IPS-18c (cell line): ENCODE results near the gene TIGD6.
"Not testable (repeated sequence)": the region's sequence is repeated elsewhere in the genome, so short reads cannot be mapped to it uniquely, and the experiment has no call there.

Experiments used
- H3K4me3 ChIP-seq: 2 replicates; pipeline ENCODE4 v1.7.0; 2013; ENCODE audit warnings: low read depth, mild to moderate bottlenecking, low read length, moderate library complexity; ENCODE audit not compliant: insufficient read depth
- H3K9me3 ChIP-seq: one replicate; pipeline ENCODE4 v1.6.1; 2013; ENCODE audit warnings: mild to moderate bottlenecking, low read length, moderate library complexity; ENCODE audit not compliant: control insufficient read depth, insufficient read depth

Gene TIGD6

DNA sequence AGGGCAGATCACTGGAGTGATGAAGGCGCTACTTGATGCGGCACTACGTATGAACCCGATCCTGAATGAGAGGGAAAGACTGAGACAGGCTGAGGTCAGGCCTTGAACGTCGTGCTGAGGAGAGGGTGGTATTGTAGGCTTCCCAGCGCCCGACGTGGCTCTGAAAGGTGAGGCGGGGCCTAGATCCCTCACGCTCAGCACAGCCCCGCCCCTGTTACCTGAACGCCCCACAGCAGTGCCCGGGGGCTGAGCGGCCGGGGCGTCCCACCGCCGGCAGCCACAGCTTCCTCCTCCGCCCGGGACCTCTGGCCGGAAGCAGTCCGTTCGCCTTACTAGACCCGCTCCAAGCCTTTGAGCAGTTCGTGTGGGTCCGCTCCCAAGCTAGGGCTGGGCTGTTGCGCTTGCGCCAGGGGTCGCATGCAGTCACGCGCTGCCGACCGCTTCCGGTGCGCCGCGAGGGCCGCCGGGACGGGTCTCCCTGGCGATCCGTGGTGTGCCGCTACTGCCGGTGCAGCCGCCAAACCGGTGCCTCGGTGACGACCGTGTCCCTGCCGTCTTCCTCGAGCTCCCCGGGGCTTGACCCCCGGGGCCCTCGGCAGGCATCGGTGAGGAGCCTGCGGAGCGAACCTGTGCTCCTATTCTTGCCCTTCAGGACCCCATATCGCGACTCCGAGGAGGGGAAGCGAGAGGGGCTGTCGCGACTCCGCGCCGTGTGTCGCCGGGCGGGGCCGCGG, at the start of gene TIGD6, which contains the start of gene HMGXB3:
Gene TIGD6 (minus strand): TSS at position 399 of the 734 bp plus-strand sequence. CDS start 4,306 bp downstream, outside the sequence.
Gene HMGXB3 (plus strand): TSS at position 484 of the 734 bp plus-strand sequence. CDS start 4,114 bp downstream, outside the sequence.
- Histone ChIP-seq H3K4me3 (peak within 1 kb of the TSS; percentile 83), H3K9me3 (no peaks in the 10 kb centered on the region)

DNA sequence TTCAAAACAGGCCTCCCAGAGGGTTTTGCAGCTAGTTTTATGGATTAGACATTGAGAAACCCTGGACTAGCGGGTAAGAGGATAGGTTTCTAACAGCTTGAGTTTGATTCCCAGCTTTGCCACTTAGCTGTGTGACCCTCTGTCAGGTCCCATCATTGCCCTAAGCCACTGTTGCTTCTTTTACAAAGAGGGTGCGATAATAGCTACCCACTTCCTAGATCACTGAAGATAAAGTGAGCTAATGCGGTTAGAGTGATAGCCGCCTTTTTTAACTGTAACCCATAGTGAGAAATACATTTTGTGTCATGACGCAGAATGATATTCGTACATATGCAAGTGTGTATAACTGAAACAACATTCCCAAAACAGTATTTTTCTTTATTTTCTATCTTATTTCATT, 45.6 kb upstream of the TIGD6 start:
- H3K4me3 ChIP-seq, result no peak overlapping the region

GRCh38 chr5:150045549-150045948, 45.1 kb upstream of the TIGD6 start:
- no peaks in the 10 kb centered on the region for H3K9me3 ChIP-seq
- H3K4me3 ChIP-seq, result no peak overlapping the region

More for the DNA sequence above, 45.6 kb upstream of the TIGD6 start:
- no peaks in the 10 kb centered on the region for H3K9me3 ChIP-seq

- Histone ChIP-seq H3K9me3 (no peaks in the 10 kb centered on the region), H3K4me3 (no peak overlapping the region)
Measured at GRCh38 chr5:150044712-150045111, 44.3 kb upstream of the TIGD6 start.

DNA sequence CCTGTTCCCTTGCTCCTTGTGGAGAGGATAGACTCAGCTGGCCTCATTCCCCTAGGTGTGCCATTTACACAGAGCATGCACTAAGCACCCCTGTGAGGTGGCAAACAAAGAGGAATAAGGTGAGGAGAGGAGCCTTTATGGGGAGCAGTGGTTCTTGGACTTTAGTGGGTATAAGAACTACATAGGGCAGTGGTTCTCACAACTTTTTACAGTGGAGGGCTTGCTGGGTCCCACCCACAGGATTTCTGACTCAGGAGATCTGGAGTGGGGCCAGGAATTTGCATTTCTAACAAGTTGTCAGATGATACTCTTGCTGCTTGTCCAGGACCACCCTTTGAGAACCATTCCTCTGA, 43.9 kb upstream of the TIGD6 start:
- Histone ChIP-seq H3K4me3 (no peak overlapping the region), H3K9me3 (no peaks in the 10 kb centered on the region)

DNA sequence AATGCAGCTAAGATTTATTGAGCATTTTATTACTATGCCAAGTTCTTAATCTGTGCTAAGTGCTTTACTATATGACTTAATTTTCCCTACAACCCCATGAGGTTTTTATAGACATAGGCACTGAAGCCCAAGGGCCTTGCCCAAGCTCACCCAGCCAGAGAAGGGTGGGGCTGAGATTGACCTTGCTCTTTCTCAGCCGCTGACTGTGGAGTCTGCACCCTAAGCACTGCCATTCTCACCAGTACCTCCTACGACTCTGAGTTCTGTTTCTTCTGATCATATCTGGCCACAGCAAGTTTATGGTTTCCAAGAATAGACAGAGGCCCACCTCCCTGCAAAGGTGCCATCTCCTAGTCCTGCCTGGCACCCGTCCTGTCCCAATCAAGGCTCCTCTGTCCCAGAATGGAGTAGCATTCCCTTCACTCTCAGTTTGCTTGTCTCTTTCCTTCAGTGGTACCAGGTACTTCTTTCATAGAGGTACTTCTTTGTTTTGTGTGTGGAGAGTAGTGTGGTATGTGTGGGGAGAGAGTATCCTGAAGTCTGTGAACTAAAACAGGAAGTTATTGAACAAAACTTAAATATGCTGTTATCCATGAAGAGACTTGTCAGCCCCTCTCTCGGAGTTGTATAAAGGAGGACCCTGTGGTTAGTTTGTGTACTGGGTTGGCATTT, 43.3 kb upstream of the TIGD6 start:
- no peaks in the 10 kb centered on the region for H3K9me3 ChIP-seq
- H3K4me3 ChIP-seq, result no peak overlapping the region

GRCh38 chr5:150042459-150042858, 42.0 kb upstream of the TIGD6 start:
- Histone ChIP-seq H3K4me3 (no peak overlapping the region), H3K9me3 (no peaks in the 10 kb centered on the region)

- H3K4me3 ChIP-seq, result no peak overlapping the region
- H3K9me3 ChIP-seq, result no peaks in the 10 kb centered on the region
Measured at GRCh38 chr5:150038547-150038946, 38.1 kb upstream of the TIGD6 start.

DNA sequence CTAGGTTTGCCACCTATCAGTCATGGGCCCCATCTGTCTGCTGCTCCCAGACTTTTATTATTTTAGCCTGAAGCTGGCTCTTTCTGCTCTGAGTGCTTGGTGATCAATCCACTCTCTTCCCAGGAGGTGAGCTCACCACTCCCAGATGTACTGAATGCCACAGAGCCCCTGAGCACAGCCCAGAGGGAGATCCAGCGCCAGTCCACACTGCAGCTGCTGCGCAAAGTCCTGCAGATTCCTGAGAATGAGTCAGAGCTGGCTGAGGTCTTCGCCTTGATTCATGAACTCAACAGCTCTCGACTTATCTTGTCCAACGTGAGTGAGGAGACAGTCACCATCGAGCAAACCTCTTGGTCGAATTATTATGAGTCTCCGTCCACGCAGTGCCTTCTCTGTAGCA, 36.1 kb upstream of the TIGD6 start:
- no peak overlapping the region for H3K4me3 ChIP-seq
- no peaks in the 10 kb centered on the region for H3K9me3 ChIP-seq

DNA sequence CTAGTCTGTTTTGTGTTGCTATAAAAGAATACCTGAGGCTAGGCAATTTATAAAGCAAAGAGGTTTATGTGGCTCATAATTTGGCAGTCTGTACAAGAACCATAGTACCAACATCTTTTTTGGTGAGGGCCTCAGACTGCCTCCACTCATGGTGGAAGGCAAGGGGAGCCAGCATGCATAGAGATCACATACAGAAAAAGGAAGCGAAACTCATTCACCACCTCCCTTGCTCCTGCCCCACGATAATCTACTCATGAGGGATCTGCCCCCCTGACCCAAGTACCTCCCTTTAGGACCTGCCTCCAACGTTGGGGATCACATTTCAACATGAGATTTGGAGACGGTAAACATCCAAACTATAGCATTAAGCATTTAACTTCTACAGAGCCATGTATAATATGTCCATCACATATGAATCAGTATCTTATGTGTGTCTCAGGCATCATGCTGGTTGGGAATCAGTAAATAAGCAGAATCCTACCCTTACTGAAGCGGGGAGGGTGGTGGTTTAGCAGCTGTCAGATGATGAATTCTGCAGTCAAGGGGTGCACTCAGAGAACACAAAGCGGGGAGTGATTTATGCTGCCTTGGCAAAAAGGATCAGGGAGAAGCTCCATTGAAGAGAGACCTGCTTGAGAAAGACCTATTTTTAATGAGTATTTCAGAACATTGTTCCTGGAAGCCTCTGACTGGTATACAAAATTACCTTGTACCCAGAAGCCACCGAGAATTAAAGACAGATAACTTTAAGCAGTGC, 34.9 kb upstream of the TIGD6 start:
- no peak overlapping the region for H3K4me3 ChIP-seq
- no peaks in the 10 kb centered on the region for H3K9me3 ChIP-seq

- Histone ChIP-seq H3K9me3 (no peaks in the 10 kb centered on the region), H3K4me3 (no peak overlapping the region)
Measured at GRCh38 chr5:150034662-150035061, 34.2 kb upstream of the TIGD6 start.

- Histone ChIP-seq H3K4me3 (no peak overlapping the region), H3K9me3 (no peaks in the 10 kb centered on the region)
Measured at GRCh38 chr5:150033334-150033733, 32.9 kb upstream of the TIGD6 start.

- H3K4me3 ChIP-seq, H3K9me3 ChIP-seq: not testable (repeated sequence)
Measured at GRCh38 chr5:150028047-150028446, 27.6 kb upstream of the TIGD6 start.

GRCh38 chr5:150026682-150027172, 26.3 kb upstream of the TIGD6 start:
- no peak overlapping the region for H3K4me3 ChIP-seq
- H3K9me3 ChIP-seq, result no peaks in the 10 kb centered on the region

- H3K4me3 ChIP-seq, result no peak overlapping the region
- H3K9me3 ChIP-seq, result no peaks in the 10 kb centered on the region
Measured at GRCh38 chr5:150024346-150024984, 24.0 kb upstream of the TIGD6 start.

DNA sequence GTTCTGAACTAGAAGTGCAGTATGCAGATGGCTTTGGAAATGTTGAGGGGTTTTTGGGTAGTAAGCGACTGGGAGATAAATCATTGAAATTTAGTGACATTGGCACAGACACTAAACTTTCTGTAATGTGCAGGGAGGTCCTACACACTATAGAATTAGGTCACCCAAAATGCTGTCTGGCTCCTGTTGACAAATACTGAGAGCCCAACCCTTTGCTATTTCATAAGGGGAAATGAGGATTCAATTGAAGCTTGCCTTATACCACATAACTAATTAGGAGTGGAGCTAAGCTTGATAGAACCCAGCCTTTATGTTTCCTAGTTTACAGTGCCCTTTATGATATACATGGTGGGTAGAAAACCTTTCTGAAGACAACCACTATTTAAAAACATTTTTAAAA, 22.7 kb upstream of the TIGD6 start:
- Histone ChIP-seq H3K9me3 (no peaks in the 10 kb centered on the region), H3K4me3 (no peak overlapping the region)

- Histone ChIP-seq H3K9me3 (no peaks in the 10 kb centered on the region), H3K4me3 (no peak overlapping the region)
Measured at GRCh38 chr5:150022681-150023080, 22.2 kb upstream of the TIGD6 start.
